GM18526 (cell line): ENCODE results near the gene GATD1.

Experiments
- POLR2A ChIP-seq: IDR thresholded peaks from 3 replicates; pipeline ENCODE4 v1.6.1; 2011; ENCODE audit not compliant: insufficient read length; ENCODE audit errors: extremely low read depth

The GATD1 gene

GRCh38 chr11:723120-723883, 54.0 kb downstream of the GATD1 start:
- no peak for TF ChIP-seq POLR2A

DNA sequence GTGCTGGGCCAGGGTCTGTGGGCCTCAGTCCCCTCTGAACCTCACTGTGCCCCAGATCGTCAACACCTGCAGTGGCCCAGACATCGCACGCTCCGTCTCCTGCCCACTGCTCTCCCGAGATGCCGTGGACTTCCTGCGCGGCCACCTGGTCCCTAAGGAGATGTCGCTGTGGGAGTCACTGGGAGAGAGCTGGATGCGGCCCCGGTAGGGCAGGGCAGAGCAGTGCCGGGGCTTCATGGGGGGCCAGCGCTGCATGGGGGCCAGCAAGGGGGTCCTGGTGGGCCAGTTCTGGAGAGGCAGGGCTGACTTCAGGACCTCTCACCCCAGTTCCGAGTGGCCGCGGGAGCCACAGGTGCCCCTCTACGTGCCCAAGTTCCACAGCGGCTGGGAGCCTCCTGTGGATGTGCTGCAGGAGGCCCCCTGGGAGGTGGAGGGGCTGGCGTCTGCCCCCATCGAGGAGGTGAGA, 54.9 kb downstream of the GATD1 start:
- no peak for TF ChIP-seq POLR2A

DNA sequence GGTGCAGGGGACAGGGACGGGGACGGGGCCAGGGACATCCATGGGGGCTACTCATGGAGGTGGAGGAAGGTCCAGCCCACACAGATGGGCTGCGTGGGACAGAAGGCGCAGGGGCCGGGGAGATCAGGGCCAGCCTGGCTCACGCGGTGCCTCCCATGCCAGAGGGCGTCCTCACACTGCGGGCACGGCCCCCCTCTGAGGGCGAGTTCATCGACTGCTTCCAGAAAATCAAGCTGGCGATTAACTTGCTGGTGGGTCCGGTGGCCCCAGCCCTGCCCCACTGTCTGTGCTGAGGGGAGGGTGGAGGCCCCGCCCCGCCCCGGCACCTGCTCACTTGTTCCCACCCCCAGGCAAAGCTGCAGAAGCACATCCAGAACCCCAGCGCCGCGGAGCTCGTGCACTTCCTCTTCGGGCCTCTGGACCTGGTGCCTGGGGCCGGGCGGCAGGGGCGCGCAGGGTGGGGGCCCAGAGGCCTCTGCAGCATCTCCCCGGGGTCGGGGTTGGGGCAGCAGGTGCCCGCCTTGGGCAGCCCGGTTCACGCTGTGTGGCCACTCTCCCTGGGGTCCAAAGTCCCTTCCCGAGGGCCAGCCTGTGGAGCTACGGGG, 55.4 kb downstream of the GATD1 start:
- TF ChIP-seq POLR2A: no peak

DNA sequence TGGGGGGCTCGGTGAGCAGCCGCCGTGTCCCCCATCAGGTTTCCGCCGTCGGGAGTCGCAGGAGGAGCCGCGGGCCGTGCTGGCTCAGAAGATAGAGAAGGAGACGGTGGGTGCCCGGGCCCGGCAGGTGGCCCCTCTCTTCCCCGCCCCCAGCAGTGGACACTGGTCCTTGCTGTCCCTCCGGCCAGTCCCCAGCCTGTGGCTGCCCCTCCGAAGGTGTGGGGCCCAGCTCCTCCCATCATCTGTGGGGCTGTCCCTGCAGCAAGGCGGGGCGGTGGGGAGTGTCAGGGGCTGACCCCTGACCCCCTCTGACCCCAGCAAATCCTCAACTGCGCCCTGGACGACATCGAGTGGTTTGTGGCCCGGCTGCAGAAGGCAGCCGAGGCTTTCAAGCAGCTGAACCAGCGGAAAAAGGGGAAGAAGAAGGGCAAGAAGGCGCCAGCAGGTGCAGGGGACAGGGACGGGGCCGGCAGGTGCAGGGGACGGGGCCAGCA, 56.0 kb downstream of the GATD1 start:
- no peak for TF ChIP-seq POLR2A

- TF ChIP-seq POLR2A: no peak
These were observed 56.5 kb downstream of the GATD1 start for GRCh38 chr11:720642-721246.

DNA sequence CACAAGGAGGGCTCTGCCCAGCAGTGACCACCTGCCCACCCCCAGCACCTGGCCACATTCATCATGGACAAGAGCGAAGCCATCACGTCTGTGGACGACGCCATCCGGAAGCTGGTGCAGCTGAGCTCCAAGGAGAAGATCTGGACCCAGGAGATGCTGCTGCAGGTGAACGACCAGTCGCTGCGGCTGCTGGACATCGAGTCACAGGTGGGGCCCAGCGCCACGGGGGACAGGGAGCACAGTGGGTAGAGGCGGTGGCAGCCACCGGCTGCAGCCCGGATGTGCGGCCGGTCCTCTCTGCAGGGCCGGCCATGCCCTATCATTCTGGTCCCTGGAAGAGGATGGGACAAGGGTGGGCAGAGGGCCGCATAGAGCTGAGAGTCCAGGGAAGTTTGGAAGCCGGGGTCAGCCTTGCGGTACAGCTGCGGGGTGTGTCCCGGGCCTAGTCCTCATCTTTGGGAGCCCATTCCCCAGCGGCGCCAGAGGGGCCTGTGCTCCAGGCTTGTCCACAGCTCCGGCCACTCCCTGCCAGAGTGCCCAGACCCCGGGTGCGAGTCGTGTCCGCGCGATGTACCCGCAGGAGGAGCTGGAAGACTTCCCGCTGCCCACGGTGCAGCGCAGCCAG, 57.2 kb downstream of the GATD1 start:
- TF ChIP-seq POLR2A: no peak

DNA sequence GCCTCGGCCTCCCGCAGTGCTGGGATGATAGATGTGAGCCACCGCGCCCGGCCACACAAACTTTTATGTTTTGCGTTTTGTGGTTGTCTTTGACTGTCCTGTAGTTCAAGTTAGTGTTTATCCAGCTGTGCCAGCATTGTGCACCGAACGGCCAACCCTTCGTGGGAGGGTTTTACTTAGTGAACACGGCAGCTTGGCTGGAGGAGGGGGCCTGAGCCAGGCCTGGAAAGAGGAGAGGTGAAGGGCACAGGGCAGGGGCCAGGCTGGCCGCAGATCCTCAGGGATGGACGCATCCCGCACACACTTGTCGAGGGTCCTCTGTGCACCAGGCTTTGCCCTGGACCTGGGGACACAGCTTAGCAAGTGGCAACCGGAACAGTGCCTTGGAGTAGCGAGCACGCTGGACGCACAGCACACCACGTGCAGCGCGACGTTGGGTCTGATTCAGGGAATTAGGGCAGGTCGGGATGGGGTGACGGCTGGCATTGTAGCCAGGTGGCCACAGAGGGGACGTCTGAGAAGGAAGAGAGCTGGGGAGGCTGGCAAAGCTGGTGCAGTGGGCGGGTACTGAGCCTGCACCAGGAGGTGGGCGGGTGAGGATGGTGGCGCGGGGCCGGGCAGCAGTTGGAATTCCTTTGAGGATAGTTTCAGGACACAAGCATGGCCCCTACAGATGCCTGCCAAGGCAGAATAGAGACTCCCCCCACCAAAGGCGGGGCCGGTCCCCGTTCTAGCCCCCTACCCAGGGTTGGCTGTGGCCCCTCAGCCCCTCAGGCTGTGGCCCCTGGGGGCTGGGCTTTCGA, 57.9 kb downstream of the GATD1 start:
- no peak for TF ChIP-seq POLR2A
